Measurements from ENCODE around the gene PER3.

DNA sequence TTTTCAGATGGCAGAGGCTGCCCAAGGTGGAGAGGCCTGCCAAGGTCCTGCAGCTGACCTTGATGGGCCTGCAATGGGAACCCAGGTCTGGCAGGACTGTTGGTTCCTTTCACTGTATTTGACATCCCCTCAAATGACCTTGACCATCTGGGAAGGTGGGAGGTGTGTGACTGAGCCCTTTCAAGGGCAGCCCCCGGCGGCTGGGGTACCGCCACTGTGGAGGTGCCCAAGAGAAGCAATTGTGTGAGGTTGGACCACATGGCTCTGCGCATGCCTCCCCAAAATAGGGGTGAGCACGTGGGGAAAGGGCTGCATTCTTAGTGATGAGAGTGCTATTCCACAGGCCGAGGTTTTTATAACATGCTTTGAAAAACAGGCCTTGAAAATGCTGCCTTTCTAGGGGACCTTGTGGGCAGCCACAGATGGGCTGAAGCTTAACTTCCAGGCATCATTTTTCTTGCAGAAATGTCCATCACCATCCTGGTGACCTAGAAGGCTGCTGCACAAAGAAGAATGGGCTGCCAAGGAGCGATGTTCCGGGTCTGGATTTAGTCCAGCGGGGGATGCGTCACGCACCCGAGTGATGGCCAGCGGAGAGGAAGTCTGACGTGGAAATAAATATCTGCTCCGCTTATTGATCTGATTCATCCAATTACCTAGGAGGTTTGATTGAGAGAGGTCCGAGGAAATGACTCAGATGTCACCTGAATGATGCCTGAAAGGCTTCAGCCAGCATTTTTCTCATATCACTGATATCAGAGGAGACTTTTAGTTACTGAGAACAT lies 85.2 kb downstream of the PER3 start:
- TF ChIP-seq, protein P1, sequence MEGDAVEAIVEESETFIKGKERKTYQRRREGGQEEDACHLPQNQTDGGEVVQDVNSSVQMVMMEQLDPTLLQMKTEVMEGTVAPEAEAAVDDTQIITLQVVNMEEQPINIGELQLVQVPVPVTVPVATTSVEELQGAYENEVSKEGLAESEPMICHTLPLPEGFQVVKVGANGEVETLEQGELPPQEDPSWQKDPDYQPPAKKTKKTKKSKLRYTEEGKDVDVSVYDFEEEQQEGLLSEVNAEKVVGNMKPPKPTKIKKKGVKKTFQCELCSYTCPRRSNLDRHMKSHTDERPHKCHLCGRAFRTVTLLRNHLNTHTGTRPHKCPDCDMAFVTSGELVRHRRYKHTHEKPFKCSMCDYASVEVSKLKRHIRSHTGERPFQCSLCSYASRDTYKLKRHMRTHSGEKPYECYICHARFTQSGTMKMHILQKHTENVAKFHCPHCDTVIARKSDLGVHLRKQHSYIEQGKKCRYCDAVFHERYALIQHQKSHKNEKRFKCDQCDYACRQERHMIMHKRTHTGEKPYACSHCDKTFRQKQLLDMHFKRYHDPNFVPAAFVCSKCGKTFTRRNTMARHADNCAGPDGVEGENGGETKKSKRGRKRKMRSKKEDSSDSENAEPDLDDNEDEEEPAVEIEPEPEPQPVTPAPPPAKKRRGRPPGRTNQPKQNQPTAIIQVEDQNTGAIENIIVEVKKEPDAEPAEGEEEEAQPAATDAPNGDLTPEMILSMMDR (conservative IDR thresholded peaks at IDR 0.05 in 1 of 2, IDR thresholded peaks at IDR 0.05 in 1 of 2; ENCODE audit: low read depth in 1 of 2, low read length in 2 of 2): no peak
- no peak for TF ChIP-seq EZH2 (IDR thresholded peaks at IDR 0.05; ENCODE audit: low read length, missing control alignments)

All from fibroblast of lung (primary cell).